ENCODE results near the gene ST6GALNAC3. TPM values are rescaled to one million over a fixed set of nuclear protein-coding genes. Genes with fewer than 3 reads are reported as not detected.
"Not testable (repeated sequence)": the region's sequence is repeated elsewhere in the genome, so short reads cannot be mapped to it uniquely, and the experiment has no call there.

Gene ST6GALNAC3
- polyA plus RNA-seq, 1 donor (not counting 4 experiments of a cell fraction or from before 2014, with no cell fraction given), result 0.08 TPM

DNA sequence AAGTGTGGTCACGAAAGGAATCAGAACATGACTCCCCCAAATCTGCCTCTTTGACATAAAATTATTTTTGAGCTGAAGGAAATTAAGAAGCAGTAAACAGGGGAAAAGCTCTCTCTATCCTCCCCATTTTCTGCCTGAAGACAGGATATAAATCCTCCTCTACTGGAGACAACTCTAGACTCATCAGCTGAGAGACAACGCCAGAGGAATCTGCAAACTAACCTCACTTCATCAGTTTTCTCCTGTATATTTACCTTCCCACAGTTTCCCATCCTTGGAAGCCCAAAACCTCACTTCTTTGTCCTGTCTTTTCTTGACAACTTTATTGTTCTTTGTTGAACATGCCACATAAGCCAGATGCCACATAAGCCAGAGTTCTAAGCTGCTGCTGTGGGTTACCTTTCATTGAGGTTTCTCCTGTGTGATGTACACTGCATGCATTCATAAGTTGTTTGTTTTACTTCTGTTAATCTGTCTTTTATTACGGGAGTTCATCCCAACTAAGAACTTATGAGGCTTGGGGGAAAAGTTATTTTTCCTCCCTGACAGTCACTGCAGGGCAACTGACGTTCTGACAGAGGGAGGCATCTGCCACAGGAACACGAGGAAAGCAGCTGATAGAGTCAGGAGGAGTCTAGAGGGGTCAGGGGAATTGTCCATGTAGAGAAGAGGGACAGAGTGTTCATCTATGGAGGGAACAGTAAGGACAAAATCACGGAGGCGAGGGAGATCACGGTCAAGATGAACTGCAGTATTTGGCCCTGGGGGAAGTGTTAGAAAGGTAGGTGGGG lies 19.2 kb downstream of the ST6GALNAC3 start:
- dilution Hi-C loops (cut with MboI; ENCODE audit: extremely low pct_ligation_motif_present, low sequenced_read_pairs), result no loop called here
- H3K4me3 ChIP-seq (ENCODE audit: control insufficient read depth in 2 of 3, extremely low read depth in 1 of 3, insufficient read depth in 2 of 3, low read depth in 1 of 3, low read length in 3 of 3), result no peak overlapping the region
- no peaks in the 10 kb centered on the region for H3K36me3 ChIP-seq (ENCODE audit: control insufficient read depth in 2 of 2, extremely low read depth in 1 of 2, insufficient read depth in 2 of 2, low read length in 2 of 2)
- no peak overlapping the region for H3K4me2 ChIP-seq (ENCODE audit: control insufficient read depth, extremely low read depth, insufficient read depth, low read depth, low read length)
- H3K9me1 ChIP-seq (ENCODE audit: control insufficient read depth, extremely low read depth, insufficient read depth, low read length), result no peaks in the 10 kb centered on the region
- H3K79me2 ChIP-seq (ENCODE audit: control insufficient read depth, insufficient read depth, low read length), result no peaks in the 10 kb centered on the region
- H3K27me3 ChIP-seq (ENCODE audit: control insufficient read depth, extremely low read depth, insufficient read depth, low read length), result no peaks in the 10 kb centered on the region
- no peak overlapping the region for H3K9ac ChIP-seq (ENCODE audit: control insufficient read depth, extremely low read depth, insufficient read depth, low read length)
- no peak for TF ChIP-seq EZH2 (IDR thresholded peaks at IDR 0.05; ENCODE audit: low read length)
- TF ChIP-seq, protein P1, sequence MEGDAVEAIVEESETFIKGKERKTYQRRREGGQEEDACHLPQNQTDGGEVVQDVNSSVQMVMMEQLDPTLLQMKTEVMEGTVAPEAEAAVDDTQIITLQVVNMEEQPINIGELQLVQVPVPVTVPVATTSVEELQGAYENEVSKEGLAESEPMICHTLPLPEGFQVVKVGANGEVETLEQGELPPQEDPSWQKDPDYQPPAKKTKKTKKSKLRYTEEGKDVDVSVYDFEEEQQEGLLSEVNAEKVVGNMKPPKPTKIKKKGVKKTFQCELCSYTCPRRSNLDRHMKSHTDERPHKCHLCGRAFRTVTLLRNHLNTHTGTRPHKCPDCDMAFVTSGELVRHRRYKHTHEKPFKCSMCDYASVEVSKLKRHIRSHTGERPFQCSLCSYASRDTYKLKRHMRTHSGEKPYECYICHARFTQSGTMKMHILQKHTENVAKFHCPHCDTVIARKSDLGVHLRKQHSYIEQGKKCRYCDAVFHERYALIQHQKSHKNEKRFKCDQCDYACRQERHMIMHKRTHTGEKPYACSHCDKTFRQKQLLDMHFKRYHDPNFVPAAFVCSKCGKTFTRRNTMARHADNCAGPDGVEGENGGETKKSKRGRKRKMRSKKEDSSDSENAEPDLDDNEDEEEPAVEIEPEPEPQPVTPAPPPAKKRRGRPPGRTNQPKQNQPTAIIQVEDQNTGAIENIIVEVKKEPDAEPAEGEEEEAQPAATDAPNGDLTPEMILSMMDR (optimal IDR thresholded peaks at IDR 0.05 in 1 of 3, IDR thresholded peaks at IDR 0.05 in 1 of 3, conservative IDR thresholded peaks at IDR 0.05 in 1 of 3; ENCODE audit: extremely low read depth in 1 of 3, insufficient read depth in 2 of 3, low read length in 3 of 3), result no peak
- no peak for DNase-seq (ENCODE audit: low read depth, low spot score)
- no peak for FAIRE-seq
- no peaks in the 10 kb centered on the region for H4K20me1 ChIP-seq (ENCODE audit: control insufficient read depth, extremely low read depth, insufficient read depth, low read length)
- no peaks in the 10 kb centered on the region for H3K9me3 ChIP-seq (ENCODE audit: control insufficient read depth, low read depth, low read length)
- no peak overlapping the region for H3K27ac ChIP-seq (ENCODE audit: control insufficient read depth, insufficient read depth, low read length)
- H3K4me1 ChIP-seq (ENCODE audit: control insufficient read depth, extremely low read depth, insufficient read depth, low read length), result no peaks in the 10 kb centered on the region
- H2AFZ ChIP-seq (ENCODE audit: control insufficient read depth, low read length), result no peak overlapping the region

DNA sequence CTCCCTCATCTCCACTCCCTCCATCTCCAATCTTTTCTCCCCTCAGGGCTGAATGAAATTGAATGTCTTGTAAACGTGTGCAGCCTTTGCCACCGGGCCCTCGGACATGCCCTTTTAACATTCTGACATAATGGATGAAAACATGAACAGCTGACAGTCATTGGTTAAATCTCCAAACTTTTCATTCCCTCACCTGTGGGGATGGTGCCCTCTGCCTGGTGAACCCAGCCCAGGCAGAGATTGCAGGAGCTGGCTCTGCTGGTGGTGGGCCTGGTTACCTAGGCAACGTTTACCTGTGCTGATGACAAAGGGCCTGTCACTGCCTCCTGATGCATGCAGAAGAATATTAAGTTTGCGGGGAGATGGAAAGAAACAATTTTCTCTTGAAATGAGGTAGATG lies 21.3 kb downstream of the ST6GALNAC3 start:
- Histone ChIP-seq H3K27me3 (ENCODE audit: control insufficient read depth, extremely low read depth, insufficient read depth, low read length) (no peaks in the 10 kb centered on the region), H3K4me3 (ENCODE audit: control insufficient read depth in 2 of 3, extremely low read depth in 1 of 3, insufficient read depth in 2 of 3, low read depth in 1 of 3, low read length in 3 of 3) (no peak overlapping the region), H3K9me1 (ENCODE audit: control insufficient read depth, extremely low read depth, insufficient read depth, low read length) (no peaks in the 10 kb centered on the region), H3K9ac (ENCODE audit: control insufficient read depth, extremely low read depth, insufficient read depth, low read length) (no peak overlapping the region), H4K20me1 (ENCODE audit: control insufficient read depth, extremely low read depth, insufficient read depth, low read length) (no peaks in the 10 kb centered on the region), H3K27ac (ENCODE audit: control insufficient read depth, insufficient read depth, low read length) (no peak overlapping the region), H3K36me3 (ENCODE audit: control insufficient read depth in 2 of 2, extremely low read depth in 1 of 2, insufficient read depth in 2 of 2, low read length in 2 of 2) (no peaks in the 10 kb centered on the region), H3K79me2 (ENCODE audit: control insufficient read depth, insufficient read depth, low read length) (no peaks in the 10 kb centered on the region), H3K9me3 (ENCODE audit: control insufficient read depth, low read depth, low read length) (no peaks in the 10 kb centered on the region), H3K4me2 (ENCODE audit: control insufficient read depth, extremely low read depth, insufficient read depth, low read depth, low read length) (no peak overlapping the region), H2AFZ (ENCODE audit: control insufficient read depth, low read length) (no peak overlapping the region), H3K4me1 (ENCODE audit: control insufficient read depth, extremely low read depth, insufficient read depth, low read length) (no peaks in the 10 kb centered on the region)
- no peak for FAIRE-seq
- dilution Hi-C loops (cut with MboI; ENCODE audit: extremely low pct_ligation_motif_present, low sequenced_read_pairs), result no loop called here
- TF ChIP-seq, protein P1 (optimal IDR thresholded peaks at IDR 0.05 in 1 of 3, IDR thresholded peaks at IDR 0.05 in 1 of 3, conservative IDR thresholded peaks at IDR 0.05 in 1 of 3; ENCODE audit: extremely low read depth in 1 of 3, insufficient read depth in 2 of 3, low read length in 3 of 3), result no peak
- TF ChIP-seq EZH2 (IDR thresholded peaks at IDR 0.05; ENCODE audit: low read length), result no peak
- DNase-seq (ENCODE audit: low read depth, low spot score), result no peak

DNA sequence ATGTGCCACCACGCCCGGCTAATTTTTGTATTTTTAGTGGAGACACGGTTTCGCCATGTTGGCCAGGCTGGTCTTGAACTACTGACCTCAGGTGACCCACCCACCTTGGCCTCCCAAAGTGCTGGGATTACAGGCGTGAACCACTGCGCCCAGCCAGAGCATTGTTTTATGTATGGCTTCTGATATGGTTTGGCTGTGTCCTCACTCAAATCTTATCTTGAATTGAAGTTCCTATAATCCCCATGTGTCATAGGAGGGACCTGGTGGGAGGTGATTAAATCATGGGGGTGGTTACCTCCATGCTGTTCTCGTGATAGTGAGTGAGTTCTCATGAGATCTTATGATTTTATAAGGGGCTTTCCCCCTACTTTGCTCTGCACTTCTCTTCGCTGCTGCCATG lies 22.5 kb downstream of the ST6GALNAC3 start:
- H3K79me2 ChIP-seq (ENCODE audit: control insufficient read depth, insufficient read depth, low read length); H3K9me3 ChIP-seq (ENCODE audit: control insufficient read depth, low read depth, low read length); H3K4me1 ChIP-seq (ENCODE audit: control insufficient read depth, extremely low read depth, insufficient read depth, low read length); H3K27ac ChIP-seq (ENCODE audit: control insufficient read depth, insufficient read depth, low read length); H3K4me2 ChIP-seq (ENCODE audit: control insufficient read depth, extremely low read depth, insufficient read depth, low read depth, low read length); H4K20me1 ChIP-seq (ENCODE audit: control insufficient read depth, extremely low read depth, insufficient read depth, low read length); H3K9me1 ChIP-seq (ENCODE audit: control insufficient read depth, extremely low read depth, insufficient read depth, low read length); dilution Hi-C loops (cut with MboI; ENCODE audit: extremely low pct_ligation_motif_present, low sequenced_read_pairs); H3K36me3 ChIP-seq (ENCODE audit: control insufficient read depth in 2 of 2, extremely low read depth in 1 of 2, insufficient read depth in 2 of 2, low read length in 2 of 2); H2AFZ ChIP-seq (ENCODE audit: control insufficient read depth, low read length); FAIRE-seq; H3K9ac ChIP-seq (ENCODE audit: control insufficient read depth, extremely low read depth, insufficient read depth, low read length); H3K4me3 ChIP-seq (ENCODE audit: control insufficient read depth in 2 of 3, extremely low read depth in 1 of 3, insufficient read depth in 2 of 3, low read depth in 1 of 3, low read length in 3 of 3); DNase-seq (ENCODE audit: low read depth, low spot score); H3K27me3 ChIP-seq (ENCODE audit: control insufficient read depth, extremely low read depth, insufficient read depth, low read length): not testable (repeated sequence)

Measured in keratinocyte (primary cell).